GM10266 (cell line): ENCODE results near the gene WDR41.

ENCODE experiments used
- DNase-seq: peaks from one replicate; pipeline ENCODE4 v3.0.0; 2012; ENCODE audit errors: extremely low spot score
- TF ChIP-seq, protein P1 (sequence below): IDR thresholded peaks from 2 replicates; pipeline ENCODE4 v1.5.1; 2012; ENCODE audit warnings: mild to moderate bottlenecking, low read depth; ENCODE audit not compliant: control insufficient read depth, insufficient read depth; ENCODE audit errors: missing control alignments

WDR41 gene

DNA sequence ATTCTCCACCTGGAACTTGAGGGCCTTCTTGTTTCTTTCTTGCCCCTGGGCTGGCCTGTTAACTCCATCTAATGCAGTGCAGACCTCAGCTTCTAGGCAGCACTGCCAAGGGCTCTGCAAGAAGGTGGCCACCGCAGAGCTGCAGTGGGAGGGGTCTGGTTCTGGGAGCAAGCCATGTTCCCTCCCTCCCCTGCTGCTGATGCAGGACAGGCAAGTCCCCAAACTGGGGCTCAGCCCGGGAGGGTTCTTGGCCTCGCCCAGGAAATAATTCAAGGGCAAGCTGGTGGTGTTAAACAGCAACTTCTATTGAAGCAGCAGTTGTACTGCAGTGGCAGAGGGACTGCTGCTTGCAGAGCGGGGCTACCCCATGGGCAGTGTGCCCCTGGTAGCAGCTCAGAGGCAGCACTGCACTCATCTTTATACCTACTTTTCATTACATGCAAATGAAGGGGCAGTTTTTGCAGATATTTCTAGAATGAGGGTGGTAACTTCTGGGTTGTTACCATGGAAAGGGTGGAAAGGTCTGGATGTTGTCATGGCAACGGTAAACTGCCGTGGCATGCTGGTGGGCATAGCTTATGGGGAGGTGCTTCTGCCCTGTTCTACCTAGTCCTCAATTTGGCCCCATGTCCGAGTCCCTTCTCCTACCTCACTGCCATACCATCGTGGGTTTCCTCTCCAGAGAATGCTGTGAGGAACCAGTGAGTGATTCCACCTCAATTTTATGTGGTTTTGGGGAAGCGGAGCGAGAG, 82.1 kb downstream of the WDR41 start:
- DNase-seq: no peak
- TF ChIP-seq, protein P1, sequence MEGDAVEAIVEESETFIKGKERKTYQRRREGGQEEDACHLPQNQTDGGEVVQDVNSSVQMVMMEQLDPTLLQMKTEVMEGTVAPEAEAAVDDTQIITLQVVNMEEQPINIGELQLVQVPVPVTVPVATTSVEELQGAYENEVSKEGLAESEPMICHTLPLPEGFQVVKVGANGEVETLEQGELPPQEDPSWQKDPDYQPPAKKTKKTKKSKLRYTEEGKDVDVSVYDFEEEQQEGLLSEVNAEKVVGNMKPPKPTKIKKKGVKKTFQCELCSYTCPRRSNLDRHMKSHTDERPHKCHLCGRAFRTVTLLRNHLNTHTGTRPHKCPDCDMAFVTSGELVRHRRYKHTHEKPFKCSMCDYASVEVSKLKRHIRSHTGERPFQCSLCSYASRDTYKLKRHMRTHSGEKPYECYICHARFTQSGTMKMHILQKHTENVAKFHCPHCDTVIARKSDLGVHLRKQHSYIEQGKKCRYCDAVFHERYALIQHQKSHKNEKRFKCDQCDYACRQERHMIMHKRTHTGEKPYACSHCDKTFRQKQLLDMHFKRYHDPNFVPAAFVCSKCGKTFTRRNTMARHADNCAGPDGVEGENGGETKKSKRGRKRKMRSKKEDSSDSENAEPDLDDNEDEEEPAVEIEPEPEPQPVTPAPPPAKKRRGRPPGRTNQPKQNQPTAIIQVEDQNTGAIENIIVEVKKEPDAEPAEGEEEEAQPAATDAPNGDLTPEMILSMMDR: no peak

DNA sequence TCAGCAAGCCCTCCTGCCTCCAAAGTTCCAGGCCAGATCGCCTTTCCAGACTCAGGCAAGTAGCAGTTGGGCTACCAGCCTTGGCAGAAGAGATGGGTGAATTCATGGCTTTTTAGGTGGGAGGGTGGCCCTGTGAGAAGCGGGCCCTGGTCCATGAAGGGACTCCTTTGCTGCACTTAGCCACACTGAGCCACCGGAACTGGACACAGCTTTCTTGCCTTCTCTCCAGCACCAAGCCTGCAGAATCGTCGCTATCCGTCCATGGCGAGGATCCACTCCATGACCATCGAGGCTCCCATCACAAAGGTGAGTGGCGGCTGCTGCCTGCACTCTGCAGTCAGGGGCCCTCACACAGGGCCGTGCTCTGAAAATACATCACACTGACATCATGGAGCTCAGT, 85.0 kb downstream of the WDR41 start:
- no peak for DNase-seq
- TF ChIP-seq, protein P1: no peak

DNA sequence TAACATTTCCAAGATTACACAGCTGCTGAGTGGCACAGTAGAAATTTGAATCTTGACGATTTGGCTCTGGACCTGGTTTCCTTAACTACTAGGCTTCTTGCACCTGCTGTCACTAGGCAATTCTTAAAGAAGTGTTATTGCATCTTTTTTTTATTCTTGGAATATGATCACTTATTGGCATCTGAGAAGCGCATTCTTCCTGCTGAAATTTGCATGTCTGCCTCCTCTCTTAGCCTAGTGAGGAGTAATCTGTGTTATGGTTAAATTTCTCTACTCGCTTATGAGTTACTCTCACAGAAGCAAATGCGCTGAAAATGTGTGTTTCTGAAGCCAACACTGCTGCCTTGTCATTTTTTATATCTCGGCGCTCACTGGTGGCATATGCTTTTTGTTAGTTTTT, 89.3 kb downstream of the WDR41 start:
- DNase-seq: no peak
- TF ChIP-seq, protein P1: no peak

DNA sequence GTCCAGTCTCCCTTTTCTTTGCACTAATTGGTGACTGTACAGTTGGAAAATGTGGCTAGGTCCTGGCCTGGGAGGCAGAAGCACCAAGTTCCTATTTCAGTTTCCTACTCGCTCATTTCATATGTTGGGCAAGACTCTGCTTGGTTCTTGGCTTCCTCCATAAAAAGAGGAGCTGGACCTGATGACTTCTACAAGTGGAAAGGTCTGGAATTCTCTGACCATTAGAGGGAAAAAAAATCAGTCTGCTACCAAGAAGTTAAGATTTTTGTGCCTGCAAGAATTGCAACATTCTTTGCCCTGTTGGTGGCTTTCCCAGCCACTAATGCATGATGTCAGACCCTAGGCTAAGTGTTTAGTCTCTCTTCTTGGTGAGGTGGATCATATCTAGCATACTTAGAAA, 91.5 kb downstream of the WDR41 start:
- TF ChIP-seq, protein P1: no peak
- DNase-seq: no peak

DNA sequence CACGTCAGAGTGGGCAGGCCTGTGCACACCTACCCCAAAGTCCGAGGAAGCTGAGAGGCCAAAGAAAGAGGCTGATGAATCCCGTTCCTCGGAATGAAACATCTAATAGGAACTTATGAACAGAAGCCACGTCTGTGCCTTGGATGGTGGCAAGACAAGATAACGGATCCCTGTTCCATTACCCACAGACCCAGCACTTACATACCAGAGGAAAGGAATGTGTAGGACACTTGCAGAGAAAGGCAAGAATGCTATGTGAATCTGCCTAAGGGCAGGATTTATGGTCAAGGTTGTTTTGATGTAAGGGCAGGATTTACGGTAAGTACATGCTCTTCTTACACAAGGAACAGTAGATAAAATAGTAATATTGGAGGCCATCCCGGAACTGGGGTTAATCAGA, 93.2 kb downstream of the WDR41 start:
- TF ChIP-seq, protein P1: no peak
- no peak for DNase-seq

DNA sequence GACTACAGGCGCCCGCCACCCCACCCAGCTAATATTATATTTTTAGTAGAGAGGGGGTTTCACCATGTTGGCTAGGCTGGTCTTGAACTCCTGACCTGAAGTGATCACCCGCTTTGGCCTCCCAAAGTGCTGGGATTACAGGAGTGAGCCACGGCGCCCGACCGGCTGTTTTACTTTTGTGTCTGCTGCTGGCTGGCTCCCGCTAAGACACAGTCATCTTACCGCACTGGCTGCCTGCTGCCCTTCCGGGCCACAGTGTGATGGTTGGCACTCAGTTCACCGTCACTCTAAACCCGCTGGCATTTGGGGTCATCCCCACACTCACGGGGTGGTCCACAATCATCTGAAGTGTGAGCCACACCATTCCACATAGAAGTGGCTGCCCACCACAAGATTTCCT, 93.7 kb downstream of the WDR41 start:
- no peak for DNase-seq
- TF ChIP-seq, protein P1: no peak

DNA sequence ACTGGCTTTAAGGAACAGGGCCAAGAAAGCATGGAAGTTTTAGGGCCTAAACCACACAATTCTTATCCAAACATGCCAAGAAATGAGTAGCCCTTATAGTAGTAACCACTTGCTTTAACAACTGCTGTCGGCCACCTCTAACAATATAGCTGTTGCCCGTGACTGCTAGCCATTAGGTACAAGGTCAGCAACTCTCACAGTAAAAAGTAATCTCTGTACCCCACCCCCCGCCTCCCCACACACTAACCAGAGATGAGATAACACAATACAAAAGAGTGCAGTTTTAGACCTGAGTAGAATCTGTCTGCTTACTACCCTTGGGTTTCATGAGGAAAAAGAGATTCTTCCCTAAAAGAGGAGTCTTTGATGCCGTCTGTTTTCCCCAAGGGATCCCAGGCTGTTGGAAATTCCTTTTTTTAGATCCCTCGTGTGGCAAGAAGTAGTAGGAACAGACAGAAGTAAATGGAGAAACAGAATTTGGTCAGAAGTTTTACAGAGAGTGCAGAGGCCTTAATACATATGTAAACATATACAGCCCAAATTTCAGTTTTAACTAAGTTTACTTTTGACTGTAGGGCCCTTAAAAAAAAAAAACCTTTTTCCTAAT, 94.3 kb downstream of the WDR41 start:
- DNase-seq: no peak
- TF ChIP-seq, protein P1: no peak
